B cell (primary cell): ENCODE results near the gene WDR54. TPM values are rescaled to one million over a fixed set of nuclear protein-coding genes. Genes with fewer than 3 reads are reported as not detected.

Source experiments
- ATAC-seq: fragments of 200-7000 bp; cut with Tn5 transposase; one replicate; pipeline ENCODE4 v1.10.0; 2021; ENCODE audit warnings: low read depth, mild to moderate bottlenecking, moderate number of reproducible peaks, moderate library complexity
- CTCF ChIA-PET: fragments of 350-600 bp; sonication (Branson Sonifier 250); formaldehyde crosslinking; loops from one replicate; lab custom pipeline; 2021; ENCODE audit warnings: antibody characterized with exemption, inconsistent platforms; lab: Charles Lee
- POLR2A ChIA-PET: fragments of 350-600 bp; sonication (Branson Sonifier 250); formaldehyde crosslinking; loops from one replicate; lab custom pipeline; 2021; ENCODE audit warnings: antibody characterized with exemption; lab: Charles Lee
- DNase-seq: peaks from one replicate; pipeline ENCODE4 v3.0.0; 2013
- H2AFZ ChIP-seq: 2 replicates; pipeline ENCODE4 v1.6.1; 2012; ENCODE audit warnings: mild to moderate bottlenecking, low read depth, low read length; ENCODE audit not compliant: insufficient read depth, poor library complexity, severe bottlenecking
- H3K27ac ChIP-seq, 2 donors: 1 replicate in 1 of 2; 2 replicates in 1 of 2; pipeline ENCODE4 v1.5.1; 2012 to 2013; ENCODE audit warnings: low read length in 2 of 2, mild to moderate bottlenecking in 2 of 2, moderate library complexity in 1 of 2
- H3K27me3 ChIP-seq, 4 experiments: fragments of 200-600 bp in 1 of 4; sonication (generic) in 1 of 4; replicated peaks in 1 of 4; 1 replicate in 2 of 4; 2 replicates in 2 of 4; pipeline versions ENCODE4 v1.6.1 to v1.7.0; 2013 to 2016; ENCODE audit warnings: low read length in 3 of 4, mild to moderate bottlenecking in 2 of 4, mixed read lengths in 1 of 4, moderate library complexity in 1 of 4; ENCODE audit not compliant: insufficient read depth in 4 of 4, control insufficient read depth in 3 of 4; ENCODE audit errors: control extremely low read depth in 1 of 4
- H3K36me3 ChIP-seq, 2 experiments: replicated peaks in 1 of 2; 1 replicate in 1 of 2; 2 replicates in 1 of 2; pipeline versions ENCODE4 v1.6.1 to v1.7.1; 2013; ENCODE audit warnings: low read length in 1 of 2; ENCODE audit not compliant: insufficient read depth in 2 of 2, control insufficient read depth in 1 of 2; ENCODE audit errors: control extremely low read depth in 1 of 2, extremely low read depth in 1 of 2
- H3K4me1 ChIP-seq, 2 donors: fragments of 200-600 bp in 1 of 2; sonication (generic) in 1 of 2; 1 replicate in 1 of 2; 2 replicates in 1 of 2; pipeline versions ENCODE4 v1.5.1 to v1.6.1; 2013 to 2017; ENCODE audit warnings: low read length in 2 of 2; ENCODE audit not compliant: control insufficient read depth in 2 of 2, insufficient read depth in 2 of 2
- H3K4me2 ChIP-seq: replicated peaks from 2 replicates; pipeline ENCODE3; 2012; ENCODE audit warnings: mild to moderate bottlenecking, low read depth, low read length; ENCODE audit not compliant: poor library complexity, severe bottlenecking
- H3K4me3 ChIP-seq, 5 experiments: fragments of 200-600 bp in 1 of 5; sonication (generic) in 1 of 5; 1 replicate in 3 of 5; 2 replicates in 2 of 5; pipeline versions ENCODE4 v1.5.1 to v1.7.0; 2011 to 2016; ENCODE audit warnings: low read length in 4 of 5, mild to moderate bottlenecking in 4 of 5, low read depth in 2 of 5, control low read depth in 1 of 5, moderate library complexity in 1 of 5; ENCODE audit not compliant: insufficient read depth in 1 of 5; ENCODE audit errors: control extremely low read depth in 1 of 5, extremely low read depth in 1 of 5
- H3K79me2 ChIP-seq: fragments of 200-600 bp; sonication (generic); one replicate; pipeline ENCODE4 v1.6.0; 2016; ENCODE audit warnings: low read length; ENCODE audit not compliant: control insufficient read depth, insufficient read depth
- H3K9ac ChIP-seq: fragments of 200-600 bp; sonication (generic); 2 replicates; pipeline ENCODE4 v1.6.1; 2017; ENCODE audit warnings: mild to moderate bottlenecking, low read length, moderate library complexity
- H3K9me3 ChIP-seq, 3 donors: one replicate each; pipeline versions ENCODE4 v1.6.1 to v1.7.1; 2013; ENCODE audit warnings: low read length in 2 of 3; ENCODE audit not compliant: control insufficient read depth in 2 of 3, insufficient read depth in 1 of 3; ENCODE audit errors: control extremely low read depth in 1 of 3
- H4K20me1 ChIP-seq: 2 replicates; pipeline ENCODE4 v1.6.0; 2012; ENCODE audit warnings: mild to moderate bottlenecking, low read length; ENCODE audit not compliant: insufficient read depth, control insufficient read depth, poor library complexity, severe bottlenecking
- H3K27ac Mint-ChIP-seq: one replicate; pipeline ENCODE4 v1.8.0; 2021; ENCODE audit warnings: mixed read lengths
- H3K27me3 Mint-ChIP-seq: one replicate; pipeline ENCODE4 v1.8.0; 2021; ENCODE audit warnings: mixed read lengths
- H3K4me1 Mint-ChIP-seq: one replicate; pipeline ENCODE4 v1.8.0; 2021; ENCODE audit warnings: mixed read lengths
- H3K4me3 Mint-ChIP-seq: one replicate; pipeline ENCODE4 v1.8.0; 2021; ENCODE audit warnings: mixed read lengths
- H3K9me3 Mint-ChIP-seq: one replicate; pipeline ENCODE4 v1.8.0; 2022; ENCODE audit warnings: mixed read lengths; ENCODE audit not compliant: insufficient read depth
- EZH2 ChIP-seq: IDR thresholded peaks from 2 replicates; pipeline ENCODE4 v1.6.1; 2012; ENCODE audit warnings: borderline replicate concordance, low read depth, mild to moderate bottlenecking, moderate library complexity, low read length; ENCODE audit not compliant: insufficient read depth, poor library complexity, severe bottlenecking
- whole genome bisulfite sequencing: methylation state at CpG from one replicate; pipeline ENCODE4 v1.1.5; 2013; ENCODE audit warnings: missing lambda C conversion rate; ENCODE audit not compliant: insufficient coverage; 5-methylcytosine and 5-hydroxymethylcytosine counted together
- intact Hi-C: fragments of 100-400 bp; cut with micrococcal nuclease; formaldehyde crosslinking; loops from one replicate; pipeline ENCODE4 v1.10.0; 2022
- polyA plus RNA-seq: library from polyadenylated mRNA; depleted of rRNA; stranded (reverse); fragments of >200 nt; gene quantifications from 2 replicates; pipeline ENCODE4 v1.2.3, GENCODE V29; 2012
- total RNA-seq, 2 donors: library from RNA; stranded (reverse); fragments of 120-200 nt in 1 of 2; gene quantifications; 1 replicate in 1 of 2; 2 replicates in 1 of 2; pipeline versions ENCODE4 v1.2.3 to v1.2.4, GENCODE V29; 2013 to 2022
- TF ChIP-seq, protein P1 (sequence below): fragments of 200-600 bp; IDR thresholded peaks from one replicate; pipeline ENCODE4 v1.8.0; 2022; ENCODE audit warnings: antibody characterized with exemption, mild to moderate bottlenecking

WDR54 gene
- total and polyA plus RNA-seq, 2 donors (not counting 1 experiment from before 2014, with no cell fraction given): 42.2 to 52.8 TPM

DNA sequence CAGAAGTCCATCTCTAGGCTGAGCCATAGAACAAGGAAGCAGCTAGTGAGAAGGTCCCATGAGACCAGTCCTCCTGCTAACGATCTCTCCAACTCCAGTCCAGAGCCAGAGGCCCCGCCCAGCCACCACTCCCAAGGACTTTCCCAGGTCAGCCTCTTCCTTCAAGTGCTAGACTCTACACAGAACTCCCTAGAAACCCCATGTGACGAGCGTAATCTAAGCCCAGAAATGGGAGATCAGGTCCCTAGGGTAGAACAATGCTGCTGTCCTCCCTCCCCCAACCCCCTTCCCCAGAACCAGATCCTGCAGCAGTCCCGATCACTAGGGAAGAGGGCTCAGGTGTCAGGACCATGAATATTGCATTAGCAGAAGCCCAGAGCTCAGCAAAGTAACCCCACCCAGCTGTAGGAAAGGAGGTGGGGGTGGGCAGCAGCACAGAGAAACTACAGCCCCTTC, 48.3 kb upstream of the WDR54 start:
- TF ChIP-seq, protein P1, sequence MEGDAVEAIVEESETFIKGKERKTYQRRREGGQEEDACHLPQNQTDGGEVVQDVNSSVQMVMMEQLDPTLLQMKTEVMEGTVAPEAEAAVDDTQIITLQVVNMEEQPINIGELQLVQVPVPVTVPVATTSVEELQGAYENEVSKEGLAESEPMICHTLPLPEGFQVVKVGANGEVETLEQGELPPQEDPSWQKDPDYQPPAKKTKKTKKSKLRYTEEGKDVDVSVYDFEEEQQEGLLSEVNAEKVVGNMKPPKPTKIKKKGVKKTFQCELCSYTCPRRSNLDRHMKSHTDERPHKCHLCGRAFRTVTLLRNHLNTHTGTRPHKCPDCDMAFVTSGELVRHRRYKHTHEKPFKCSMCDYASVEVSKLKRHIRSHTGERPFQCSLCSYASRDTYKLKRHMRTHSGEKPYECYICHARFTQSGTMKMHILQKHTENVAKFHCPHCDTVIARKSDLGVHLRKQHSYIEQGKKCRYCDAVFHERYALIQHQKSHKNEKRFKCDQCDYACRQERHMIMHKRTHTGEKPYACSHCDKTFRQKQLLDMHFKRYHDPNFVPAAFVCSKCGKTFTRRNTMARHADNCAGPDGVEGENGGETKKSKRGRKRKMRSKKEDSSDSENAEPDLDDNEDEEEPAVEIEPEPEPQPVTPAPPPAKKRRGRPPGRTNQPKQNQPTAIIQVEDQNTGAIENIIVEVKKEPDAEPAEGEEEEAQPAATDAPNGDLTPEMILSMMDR: no peak
- H3K4me3 ChIP-seq: no peak overlapping the region
- peaks cover 3 to 72% of the 10 kb centered on the region in 2 experiments for H3K36me3 ChIP-seq
- no peaks in the 10 kb centered on the region for H3K27me3 Mint-ChIP-seq
- H4K20me1 ChIP-seq: peaks cover 29% of the 10 kb centered on the region
- no peaks in the 10 kb centered on the region for H3K79me2 ChIP-seq
- H3K9me3 Mint-ChIP-seq: no peaks in the 10 kb centered on the region
- POLR2A ChIA-PET: no interaction called here
- H3K27me3 ChIP-seq: no peaks in the 10 kb centered on the region
- ATAC-seq (no peak), DNase-seq (no peak)
- H3K4me3 Mint-ChIP-seq: no peak overlapping the region
- no peak overlapping the region for H3K27ac Mint-ChIP-seq
- no peak overlapping the region for H3K27ac ChIP-seq
- intact Hi-C loops: no loop called here
- no peak overlapping the region for H3K4me2 ChIP-seq
- H3K4me1 ChIP-seq: no peaks in the 10 kb centered on the region
- no peaks in the 10 kb centered on the region for H3K4me1 Mint-ChIP-seq
- H3K9ac ChIP-seq: no peak overlapping the region
- no peak overlapping the region for H2AFZ ChIP-seq
- H3K9me3 ChIP-seq: no peaks in the 10 kb centered on the region
- CTCF ChIA-PET: no interaction called here
- WGBS: 89% methylated on average over 4 of the region's 5 CpGs

DNA sequence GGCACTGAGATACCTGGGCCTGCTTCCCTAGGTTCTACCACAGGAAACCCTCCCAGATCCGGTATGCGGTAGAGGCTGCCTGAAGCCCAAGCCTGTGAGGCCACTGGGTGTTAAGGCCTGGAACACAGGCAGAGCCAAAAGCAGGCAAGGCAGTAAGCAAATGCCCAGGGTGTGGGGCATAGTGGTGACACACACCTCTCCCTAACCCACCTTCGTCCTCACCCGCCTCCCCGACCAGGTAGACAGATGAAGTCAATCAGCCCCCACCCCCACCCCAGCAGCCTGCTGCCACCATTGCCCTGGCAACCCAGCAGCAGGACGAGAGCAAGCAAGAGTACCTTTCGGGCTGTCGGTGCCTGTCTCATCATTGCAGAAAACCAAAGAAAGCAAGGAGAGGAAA, 47.5 kb upstream of the WDR54 start:
- Histone ChIP-seq H2AFZ (no peak overlapping the region), H3K27ac (no peak overlapping the region), H3K9me3 (no peaks in the 10 kb centered on the region), H3K36me3 (peaks cover 3 to 64% of the 10 kb centered on the region in 2 experiments), H3K4me2 (no peak overlapping the region), H3K79me2 (peaks cover under 1% of the 10 kb centered on the region), H3K27me3 (no peaks in the 10 kb centered on the region), H4K20me1 (peaks cover 35% of the 10 kb centered on the region), H3K4me3 (no peak overlapping the region), H3K4me1 (no peaks in the 10 kb centered on the region), H3K9ac (no peak overlapping the region)
- WGBS: 98% methylated on average over 7 of the region's 8 CpGs
- intact Hi-C loops: no loop called here
- TF ChIP-seq EZH2: no peak
- TF ChIP-seq, protein P1: no peak
- DNase-seq (no peak), ATAC-seq (no peak)
- Mint-ChIP-seq H3K4me3 (no peak overlapping the region), H3K4me1 (peaks cover 2% of the 10 kb centered on the region), H3K27ac (no peak overlapping the region), H3K9me3 (no peaks in the 10 kb centered on the region), H3K27me3 (no peaks in the 10 kb centered on the region)
- ChIA-PET CTCF (interaction anchor here (1.3 kb wide), 1 partner anchor 159 kb away, joined by 3 read pairs; no protein-coding TSS in a partner anchor), POLR2A (no interaction called here)
